Vagina (tissue), 2 donors: ENCODE data around the gene ZMIZ1.

Source experiments
- CTCF ChIP-seq, 3 experiments: fragments of 450-650 bp in 2 of 3; fragments of 200-600 bp in 1 of 3; sonication (generic) in 1 of 3; IDR thresholded peaks; one replicate each; pipeline ENCODE4 v1.5.1; 2017 to 2019; ENCODE audit warnings: antibody characterized with exemption in 3 of 3, mild to moderate bottlenecking in 2 of 3, moderate library complexity in 2 of 3
- POLR2A ChIP-seq, 2 donors: fragments of 450-650 bp; IDR thresholded peaks; one replicate each; pipeline ENCODE4 v1.6.1; 2017; ENCODE audit warnings: antibody characterized with exemption in 2 of 2, mild to moderate bottlenecking in 2 of 2, moderate library complexity in 2 of 2
- POLR2AphosphoS5 ChIP-seq, 2 donors: sonication (generic); formaldehyde crosslinking; IDR thresholded peaks; one replicate each; pipeline ENCODE4 v1.9.0; 2017; ENCODE audit warnings: antibody characterized with exemption in 2 of 2, mild to moderate bottlenecking in 2 of 2, low read depth in 1 of 2; ENCODE audit not compliant: insufficient read depth in 1 of 2

- no peak for TF ChIP-seq CTCF (IDR thresholded peaks at IDR 0.05)
- TF ChIP-seq POLR2AphosphoS5 (IDR thresholded peaks at IDR 0.05; ENCODE audit: insufficient read depth in 1 of 2, low read depth in 1 of 2), result no peak
- no peak for TF ChIP-seq POLR2A (IDR thresholded peaks at IDR 0.05)
Observed at GRCh38 chr10:79306644-79307220, 238.0 kb downstream of the ZMIZ1 start.
